ENCODE data around the gene FBLL1. TPM values are rescaled to one million over a fixed set of nuclear protein-coding genes. Genes with fewer than 3 reads are reported as not detected.
A peak's percentile ranks its signal among the peaks of the same experiment; 100 is the strongest.

Gene FBLL1
- total RNA-seq, 2 donors from 2014 or later: 0.37 TPM; not detected in 1

DNA sequence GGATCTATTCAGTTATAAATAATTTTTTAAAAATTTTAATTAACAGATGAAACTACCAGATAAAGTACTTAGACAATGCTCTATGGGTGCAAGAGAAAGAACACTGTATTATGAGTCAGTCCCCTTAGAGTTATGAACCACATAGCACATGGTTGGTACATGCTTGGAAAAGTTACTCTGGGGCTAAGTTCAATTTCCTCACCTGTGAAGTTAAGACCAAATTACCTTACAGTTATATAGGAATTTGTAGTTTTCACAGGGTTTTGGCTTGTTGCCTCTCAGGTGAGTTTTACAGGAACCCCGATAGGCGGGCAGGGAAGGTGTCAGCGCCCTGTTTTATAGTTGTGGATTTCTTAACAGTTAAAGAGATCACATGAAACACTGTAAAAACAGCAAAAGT lies 48.9 kb downstream of the FBLL1 start:
- H3K9me3 Mint-ChIP-seq: no peaks in the 10 kb centered on the region
- peak overlapping the region; percentile 92 to 95 for H3K27ac Mint-ChIP-seq
- peaks cover 20 to 30% of the 10 kb centered on the region in 2 donors for H3K36me3 Mint-ChIP-seq
- ATAC-seq (no peak), DNase-seq (ENCODE audit: low spot score in 2 of 2) (no peak)

DNA sequence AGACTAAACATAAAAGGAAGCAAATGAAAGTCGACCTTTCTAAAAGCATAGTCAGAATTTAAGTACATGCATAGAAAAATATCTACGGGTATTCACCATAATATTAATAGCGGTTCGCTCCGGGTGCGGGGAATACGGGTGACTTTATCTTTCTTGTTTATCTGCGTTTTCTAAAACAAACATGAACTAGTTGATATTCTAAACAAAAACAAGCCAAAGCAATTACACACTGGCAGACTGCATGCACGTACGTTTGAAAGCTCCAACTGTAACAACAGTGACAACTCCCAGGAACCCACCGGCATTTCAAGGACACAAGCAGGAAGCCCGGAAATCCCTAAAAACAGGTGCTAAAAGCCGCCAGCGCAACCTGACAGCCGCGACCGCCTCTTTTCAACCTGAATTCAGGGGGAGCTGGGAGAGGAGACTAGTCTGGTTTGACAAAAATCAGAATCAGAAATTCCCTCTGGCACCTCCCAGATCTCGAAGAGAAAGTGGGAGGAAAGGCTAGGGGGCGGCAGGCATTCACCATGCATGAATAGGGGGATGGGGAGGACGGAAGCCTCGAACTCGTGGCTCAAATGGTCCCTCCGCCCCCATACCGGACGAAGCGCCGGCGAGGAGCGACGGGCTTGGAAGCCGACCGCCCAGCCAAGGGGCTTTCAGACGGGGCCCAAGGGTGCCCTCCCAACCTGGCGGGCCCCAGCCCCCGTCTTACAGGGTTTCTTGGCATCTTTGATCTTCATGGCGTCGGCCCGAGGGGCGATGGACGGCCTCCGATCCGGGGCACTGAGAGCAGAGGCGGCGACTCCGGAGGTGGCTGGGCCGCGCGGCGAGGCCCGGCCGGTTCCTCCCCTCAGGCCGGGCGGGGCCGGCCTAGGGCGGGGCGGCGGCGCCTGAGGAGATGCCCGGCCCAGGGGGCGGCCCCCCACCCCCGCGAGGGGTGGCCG lies 49.7 kb downstream of the FBLL1 start, which contains the start of gene PANK3:
Gene PANK3, minus strand, starts transcription at position 831 of the 950 bp plus-strand sequence. Its CDS starts 85 bp downstream, at position 746.
- Mint-ChIP-seq H3K27ac (peak within 1 kb of the TSS; percentile 95), H3K9me3 (no peaks in the 10 kb centered on the region), H3K36me3 (peaks cover 20 to 30% of the 10 kb centered on the region in 2 donors)
- ATAC-seq (peak; percentile 76 to 79), DNase-seq (ENCODE audit: low spot score in 2 of 2) (no peak)

DNA sequence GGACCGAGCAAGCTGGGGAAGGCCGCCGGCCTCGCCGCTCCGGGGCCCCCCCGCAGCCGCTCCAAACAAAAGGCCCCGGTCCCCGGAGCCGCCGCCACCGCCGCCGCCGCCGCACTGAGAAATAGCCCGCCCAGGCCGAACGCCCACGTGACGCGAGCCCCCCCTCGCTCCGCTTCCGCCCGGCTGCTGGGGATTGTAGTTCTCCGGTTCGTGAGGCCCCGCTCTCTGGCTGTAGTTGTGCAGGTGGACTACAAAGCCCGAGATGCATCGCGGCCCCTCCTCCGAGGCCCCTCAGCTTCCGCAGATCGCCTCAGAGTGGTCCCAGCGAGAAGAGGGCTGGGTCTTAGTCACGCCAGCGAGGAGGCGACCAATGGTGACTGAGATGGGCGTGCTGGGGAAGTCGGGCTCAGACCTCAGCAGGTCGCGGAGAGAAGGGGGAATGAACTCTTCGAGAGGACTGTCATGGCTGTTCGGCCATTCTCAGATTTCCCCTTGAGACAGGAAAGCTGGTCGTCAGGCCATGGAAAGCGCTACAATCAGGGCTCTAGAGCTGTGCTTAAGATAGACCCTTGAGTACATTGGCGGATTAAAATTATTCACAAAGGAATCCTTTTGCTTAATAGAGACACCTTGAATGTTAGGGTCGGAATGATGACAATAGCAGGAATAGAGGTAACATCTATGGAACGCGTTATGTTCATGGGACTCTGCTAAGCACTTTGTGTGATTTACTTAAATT lies 50.6 kb downstream of the FBLL1 start:
- DNase-seq (ENCODE audit: low spot score in 2 of 2) (peak; percentile 91 to 97), ATAC-seq (peak; percentile 95 to 98)
- Mint-ChIP-seq H3K36me3 (peaks cover 20 to 30% of the 10 kb centered on the region in 2 donors), H3K9me3 (no peaks in the 10 kb centered on the region), H3K27ac (peak overlapping the region; percentile 95)

DNA sequence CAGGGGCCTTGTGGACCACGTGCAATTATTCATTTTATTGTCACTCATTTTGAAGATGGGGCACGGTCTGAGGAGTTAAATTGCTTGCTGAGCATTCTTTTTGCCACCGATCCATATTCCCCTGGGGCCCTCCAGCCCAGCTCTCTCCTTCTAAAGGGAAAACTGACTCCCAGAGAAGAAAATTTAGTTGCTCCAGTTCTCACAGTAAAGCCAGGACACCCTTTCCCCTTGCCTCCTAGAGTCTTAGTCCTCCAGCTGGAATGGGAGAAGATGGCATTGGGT lies 51.1 kb downstream of the FBLL1 start:
- Mint-ChIP-seq H3K27ac (peak overlapping the region; percentile 95), H3K36me3 (peaks cover 20 to 27% of the 10 kb centered on the region in 2 donors), H3K9me3 (no peaks in the 10 kb centered on the region)
- DNase-seq (ENCODE audit: low spot score in 2 of 2) (no peak), ATAC-seq (no peak)

Other genes with a start within 250 kb of the FBLL1 start
- gene WWC1, start 237.7 kb upstream of the FBLL1 start, total RNA-seq: 1 to 10 TPM; 1.9 to 6.1 TPM
- 100 to 1,000 TPM; 108 to 115 TPM for gene RARS1, start 42.8 kb upstream of the FBLL1 start, total RNA-seq
- gene PANK3, start 50.1 kb downstream of the FBLL1 start, total RNA-seq: 10 to 100 TPM; 41.6 to 48.3 TPM

Measured in activated naive CD4-positive, alpha-beta T cell treated with anti-CD3 and anti-CD28 coated beads, Interleukin-2, amount 50 U/mL, for 72 hours (primary cell).